ENCODE measurements around the gene ATXN1.

The ATXN1 gene

DNA sequence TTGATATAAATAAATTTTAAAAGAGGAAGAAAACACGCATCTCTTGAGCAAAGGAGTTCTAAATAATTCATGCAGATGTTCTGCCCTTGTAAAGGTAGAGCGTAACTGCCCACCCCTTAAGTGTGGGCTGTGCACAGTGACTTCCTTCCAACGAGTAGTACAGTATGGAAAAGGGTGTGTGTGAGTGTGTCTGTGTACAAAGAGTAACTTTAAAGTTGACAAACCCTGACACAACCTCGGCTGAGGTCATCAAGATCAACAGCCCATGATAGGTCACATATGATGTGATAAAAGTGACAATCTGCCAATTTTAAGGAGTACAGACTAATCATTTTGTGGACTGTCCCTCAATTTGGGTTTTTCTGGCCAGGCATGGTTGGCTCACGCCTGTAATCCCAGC lies 225.7 kb downstream of the ATXN1 start:
- no peak for TF ChIP-seq CTCF (IDR thresholded peaks at IDR 0.05; ENCODE audit: insufficient read depth, low read length, poor library complexity, severe bottlenecking)
- H3K4me3 ChIP-seq (replicated peaks; ENCODE audit: low read depth, low read length) = no peak overlapping the region
- H3K36me3 ChIP-seq (ENCODE audit: control insufficient read depth, insufficient read depth, low read length) = no peaks in the 10 kb centered on the region
- no peaks in the 10 kb centered on the region for H3K27me3 ChIP-seq (replicated peaks; ENCODE audit: control insufficient read depth, insufficient read depth, low read length)
- DNase-seq (ENCODE audit: extremely low read depth, insufficient read length) = no peak

GRCh38 chr6:16533721-16534136 lies 227.5 kb downstream of the ATXN1 start:
- Histone ChIP-seq H3K4me3 (replicated peaks; ENCODE audit: low read depth, low read length) (no peak overlapping the region), H3K27me3 (replicated peaks; ENCODE audit: control insufficient read depth, insufficient read depth, low read length) (no peaks in the 10 kb centered on the region), H3K36me3 (ENCODE audit: control insufficient read depth, insufficient read depth, low read length) (no peaks in the 10 kb centered on the region)
- TF ChIP-seq CTCF (IDR thresholded peaks at IDR 0.05; ENCODE audit: insufficient read depth, low read length, poor library complexity, severe bottlenecking) = no peak
- no peak for DNase-seq (ENCODE audit: extremely low read depth, insufficient read length)

DNA sequence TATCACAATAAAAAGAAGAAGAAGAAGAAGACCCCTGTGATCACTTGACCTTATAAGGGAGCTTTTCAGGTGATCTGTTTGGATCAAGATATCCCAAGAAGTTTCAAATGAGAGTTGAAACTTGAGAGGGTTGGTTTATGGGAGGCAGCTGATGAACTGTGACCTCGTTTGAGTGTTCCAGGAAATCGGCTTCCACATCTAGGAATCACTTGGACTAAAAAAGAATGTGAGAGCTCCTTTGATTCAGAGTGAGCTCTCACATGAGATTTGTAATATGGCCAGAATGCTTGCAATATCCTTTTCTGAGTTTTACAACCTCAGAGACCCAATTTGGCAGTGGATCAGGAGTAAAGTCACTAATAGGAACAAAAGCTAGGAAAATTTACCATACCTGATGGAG lies 228.1 kb downstream of the ATXN1 start:
- no peak for TF ChIP-seq CTCF (IDR thresholded peaks at IDR 0.05; ENCODE audit: insufficient read depth, low read length, poor library complexity, severe bottlenecking)
- Histone ChIP-seq H3K4me3 (replicated peaks; ENCODE audit: low read depth, low read length) (no peak overlapping the region), H3K27me3 (replicated peaks; ENCODE audit: control insufficient read depth, insufficient read depth, low read length) (no peaks in the 10 kb centered on the region), H3K36me3 (ENCODE audit: control insufficient read depth, insufficient read depth, low read length) (no peaks in the 10 kb centered on the region)
- no peak for DNase-seq (ENCODE audit: extremely low read depth, insufficient read length)

- no peak for TF ChIP-seq CTCF (IDR thresholded peaks at IDR 0.05; ENCODE audit: insufficient read depth, low read length, poor library complexity, severe bottlenecking)
- no peaks in the 10 kb centered on the region for H3K36me3 ChIP-seq (ENCODE audit: control insufficient read depth, insufficient read depth, low read length)
- no peak overlapping the region for H3K4me3 ChIP-seq (replicated peaks; ENCODE audit: low read depth, low read length)
- DNase-seq (ENCODE audit: extremely low read depth, insufficient read length) = no peak
- no peaks in the 10 kb centered on the region for H3K27me3 ChIP-seq (replicated peaks; ENCODE audit: control insufficient read depth, insufficient read depth, low read length)
Observed at GRCh38 chr6:16527691-16528090, 233.6 kb downstream of the ATXN1 start.

DNA sequence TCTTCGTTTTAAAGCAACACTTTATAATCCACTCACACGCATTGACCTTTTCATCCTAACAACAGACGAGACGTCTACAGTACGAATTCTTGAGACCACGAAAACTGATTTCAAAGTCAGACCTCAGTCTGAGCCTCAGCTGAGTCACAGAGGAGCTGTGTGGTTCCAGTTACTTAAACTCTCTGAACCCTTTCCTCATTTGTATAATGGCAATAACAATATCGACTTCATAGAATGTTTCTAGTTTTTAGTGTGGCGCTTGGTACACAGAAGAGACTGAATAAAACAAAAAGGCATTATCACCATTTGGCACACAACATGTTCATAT lies 236.9 kb downstream of the ATXN1 start:
- Histone ChIP-seq H3K27me3 (replicated peaks; ENCODE audit: control insufficient read depth, insufficient read depth, low read length) (no peaks in the 10 kb centered on the region), H3K4me3 (replicated peaks; ENCODE audit: low read depth, low read length) (no peak overlapping the region), H3K36me3 (ENCODE audit: control insufficient read depth, insufficient read depth, low read length) (no peaks in the 10 kb centered on the region)
- TF ChIP-seq CTCF (IDR thresholded peaks at IDR 0.05; ENCODE audit: insufficient read depth, low read length, poor library complexity, severe bottlenecking) = no peak
- no peak for DNase-seq (ENCODE audit: extremely low read depth, insufficient read length)

DNA sequence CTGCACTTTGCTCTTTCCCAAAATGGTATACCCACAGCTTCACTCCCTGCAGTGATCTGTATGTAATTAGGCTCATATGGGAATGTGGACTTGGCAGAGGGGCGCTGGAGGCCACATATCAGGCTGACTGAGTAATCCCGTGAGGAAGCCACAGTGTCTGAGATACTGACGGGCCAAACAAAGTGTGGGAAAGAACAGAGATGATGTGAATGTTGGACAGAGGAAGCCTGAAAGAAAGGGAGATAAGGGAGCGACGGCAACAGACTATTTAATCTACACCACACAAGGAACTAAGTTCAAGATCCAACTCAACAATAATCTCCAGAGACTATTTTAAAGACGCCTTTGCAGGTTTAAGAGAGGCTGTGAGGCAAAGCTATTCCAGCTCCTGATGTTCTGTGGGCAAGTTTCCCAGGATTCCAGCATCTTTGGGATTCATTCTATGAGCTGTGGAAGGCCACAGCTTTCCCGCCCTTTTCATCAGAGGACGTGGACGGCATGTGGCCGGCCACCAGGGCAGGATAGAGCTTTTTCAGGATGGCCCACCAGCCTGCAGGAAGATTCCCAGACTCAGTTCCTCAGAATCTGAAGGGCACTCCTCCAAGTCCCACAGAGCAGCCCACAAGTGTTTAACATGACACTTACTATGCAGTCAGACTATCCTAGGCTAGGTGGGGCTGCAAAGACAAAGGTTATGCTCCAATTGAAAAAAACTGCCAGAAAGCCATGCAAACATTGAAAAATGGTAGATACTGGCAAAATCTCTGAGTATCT lies 237.5 kb downstream of the ATXN1 start:
- H3K4me3 ChIP-seq (replicated peaks; ENCODE audit: low read depth, low read length) = no peak overlapping the region
- no peak for DNase-seq (ENCODE audit: extremely low read depth, insufficient read length)
- no peak for TF ChIP-seq CTCF (IDR thresholded peaks at IDR 0.05; ENCODE audit: insufficient read depth, low read length, poor library complexity, severe bottlenecking)
- no peaks in the 10 kb centered on the region for H3K27me3 ChIP-seq (replicated peaks; ENCODE audit: control insufficient read depth, insufficient read depth, low read length)
- no peaks in the 10 kb centered on the region for H3K36me3 ChIP-seq (ENCODE audit: control insufficient read depth, insufficient read depth, low read length)
